SU-DHL-6 (cell line): ENCODE results near the gene GPC3.

Experiments
- H2AFZ ChIP-seq: fragments of 200-600 bp; sonication (generic); 2 replicates; pipeline ENCODE4 v1.6.1; 2014; ENCODE audit warnings: low read depth, mild to moderate bottlenecking, moderate library complexity, mixed read lengths, antibody characterized with exemption, low read length; ENCODE audit not compliant: severe bottlenecking
- H3F3A ChIP-seq: fragments of 200-600 bp; shearing (Covaris generic); 2 replicates; pipeline ENCODE4 v1.6.0; 2016; ENCODE audit warnings: antibody characterized with exemption, mild to moderate bottlenecking; ENCODE audit not compliant: insufficient read depth
- H3K27ac ChIP-seq: fragments of 200-600 bp; sonication (generic); 2 replicates; pipeline ENCODE4 v1.5.1; 2016; ENCODE audit warnings: low read depth, mild to moderate bottlenecking, low read length, moderate library complexity, mixed read lengths
- H3K27me3 ChIP-seq: fragments of 200-600 bp; sonication (generic), shearing (Covaris generic); 2 replicates; pipeline ENCODE4 v1.6.0; 2014; ENCODE audit warnings: mild to moderate bottlenecking, low read length
- H3K36me3 ChIP-seq: fragments of 200-600 bp; sonication (generic); 2 replicates; pipeline ENCODE4 v1.6.1; 2014; ENCODE audit warnings: mild to moderate bottlenecking, low read length, mixed read lengths
- H3K4me2 ChIP-seq: fragments of 300-600, 200-600 bp; shearing (Covaris generic), sonication (generic); 2 replicates; pipeline ENCODE4 v1.6.0; 2014; ENCODE audit warnings: low read length, low read depth, mild to moderate bottlenecking; ENCODE audit not compliant: poor library complexity, severe bottlenecking
- H3K4me3 ChIP-seq: fragments of 200-600 bp; sonication (generic); 2 replicates; pipeline ENCODE4 v1.5.1; 2014; ENCODE audit warnings: antibody characterized with exemption, low read length, mild to moderate bottlenecking, mixed read lengths; ENCODE audit not compliant: insufficient read depth, poor library complexity, severe bottlenecking
- H3K79me2 ChIP-seq: fragments of 200-600 bp; sonication (generic); 2 replicates; pipeline ENCODE4 v1.6.1; 2014; ENCODE audit warnings: mild to moderate bottlenecking, low read length, moderate library complexity; ENCODE audit not compliant: insufficient read depth
- H3K9ac ChIP-seq: fragments of 200-600 bp; sonication (generic); 2 replicates; pipeline ENCODE4 v1.7.0; 2014; ENCODE audit warnings: mild to moderate bottlenecking, low read length
- H3K9me2 ChIP-seq: fragments of 200-600 bp; sonication (generic); replicated peaks from 2 replicates; pipeline ENCODE4 v1.6.1; 2014; ENCODE audit warnings: low read length; ENCODE audit not compliant: insufficient read depth
- H3K9me3 ChIP-seq: fragments of 200-600 bp; sonication (generic); 2 replicates; pipeline ENCODE4 v1.6.1; 2014; ENCODE audit warnings: low read length, mixed read lengths; ENCODE audit not compliant: insufficient read depth
- H4K20me1 ChIP-seq: fragments of 200-600 bp; sonication (generic); 2 replicates; pipeline ENCODE4 v1.6.1; 2014; ENCODE audit warnings: low read depth, mild to moderate bottlenecking, antibody characterized with exemption, low read length, moderate library complexity, mixed read lengths
- CTCF ChIP-seq: fragments of 200-600 bp; sonication (generic); IDR thresholded peaks from one replicate; pipeline ENCODE4 v1.5.1; 2017; ENCODE audit warnings: antibody characterized with exemption, mild to moderate bottlenecking, low read length, moderate library complexity; ENCODE audit not compliant: insufficient read depth, poor library complexity, severe bottlenecking
- EZH2phosphoT487 ChIP-seq: fragments of 200-600 bp; sonication (generic), shearing (Covaris generic); conservative IDR thresholded peaks from 2 replicates; pipeline ENCODE4 v1.6.1; 2018; ENCODE audit warnings: mild to moderate bottlenecking, antibody characterized with exemption, low read length, moderate library complexity, mixed read lengths

Gene GPC3

GRCh38 chrX:133988010-133988409 is 2.6 kb upstream of the GPC3 start:
- Histone ChIP-seq H3K36me3 (no peaks in the 10 kb centered on the region), H3F3A (no peaks in the 10 kb centered on the region), H3K27me3 (no peaks in the 10 kb centered on the region), H3K9me3 (no peaks in the 10 kb centered on the region), H3K79me2 (no peaks in the 10 kb centered on the region), H3K4me2 (no peak overlapping the region), H3K9ac (no peak overlapping the region), H3K27ac (no peak overlapping the region), H3K4me3 (no peak overlapping the region), H3K9me2 (no peaks in the 10 kb centered on the region), H4K20me1 (no peaks in the 10 kb centered on the region), H2AFZ (no peak overlapping the region)
- TF ChIP-seq CTCF, result no peak
- no peak for TF ChIP-seq EZH2phosphoT487

- no peaks in the 10 kb centered on the region for H3K9me2 ChIP-seq
- no peak overlapping the region for H2AFZ ChIP-seq
- TF ChIP-seq EZH2phosphoT487, result no peak
- TF ChIP-seq CTCF, result no peak
- no peaks in the 10 kb centered on the region for H4K20me1 ChIP-seq
- H3K36me3 ChIP-seq, result no peaks in the 10 kb centered on the region
- H3K4me2 ChIP-seq, result no peak overlapping the region
- H3K9ac ChIP-seq, result no peak overlapping the region
- no peaks in the 10 kb centered on the region for H3K9me3 ChIP-seq
- H3K27me3 ChIP-seq, result no peaks in the 10 kb centered on the region
- H3F3A ChIP-seq, result no peaks in the 10 kb centered on the region
- no peak overlapping the region for H3K27ac ChIP-seq
- H3K4me3 ChIP-seq, result no peak overlapping the region
- no peaks in the 10 kb centered on the region for H3K79me2 ChIP-seq
These were observed 1.8 kb upstream of the GPC3 start for GRCh38 chrX:133987188-133987587.

- no peak overlapping the region for H3K4me2 ChIP-seq
These were observed 731 bp upstream of the GPC3 start for GRCh38 chrX:133985967-133986683.

More at GRCh38 chrX:133985967-133986683, 731 bp upstream of the GPC3 start:
- no peaks in the 10 kb centered on the region for H3K79me2 ChIP-seq
- no peaks in the 10 kb centered on the region for H4K20me1 ChIP-seq
- no peak overlapping the region for H2AFZ ChIP-seq
- H3F3A ChIP-seq, result no peaks in the 10 kb centered on the region
- TF ChIP-seq EZH2phosphoT487, result no peak
- TF ChIP-seq CTCF, result no peak
- H3K27ac ChIP-seq, result no peak overlapping the region
- H3K4me3 ChIP-seq, result no peak overlapping the region
- no peaks in the 10 kb centered on the region for H3K9me3 ChIP-seq
- H3K9me2 ChIP-seq, result no peaks in the 10 kb centered on the region
- H3K27me3 ChIP-seq, result no peaks in the 10 kb centered on the region
- H3K9ac ChIP-seq, result no peak overlapping the region
- H3K36me3 ChIP-seq, result no peaks in the 10 kb centered on the region
